ENCODE measurements around the gene RHOJ. TPM values are rescaled to one million over a fixed set of nuclear protein-coding genes. Genes with fewer than 3 reads are reported as not detected.
"Not testable (repeated sequence)": the region's sequence is repeated elsewhere in the genome, so short reads cannot be mapped to it uniquely, and the experiment has no call there.

The RHOJ gene
- total RNA-seq, 2 experiments from 2014 or later = not detected

DNA sequence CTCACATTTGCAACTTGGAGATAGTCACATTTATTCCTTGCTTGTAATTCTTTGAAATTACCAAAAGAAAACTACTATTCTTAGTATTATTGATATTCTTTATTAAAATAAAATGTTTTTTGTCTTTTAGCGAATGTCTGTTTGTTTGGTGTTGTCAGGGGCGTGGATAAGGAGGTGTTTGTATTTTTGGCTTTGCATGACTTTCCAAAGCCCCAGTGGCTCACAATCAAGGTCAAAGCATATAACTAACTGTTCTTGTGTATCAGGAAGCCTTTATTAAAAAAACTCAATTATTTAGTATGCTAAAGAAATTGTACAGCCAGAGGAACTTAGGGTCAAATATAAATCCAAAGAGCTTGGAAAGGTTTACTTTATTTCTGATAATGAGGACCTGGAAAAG, 96.6 kb downstream of the RHOJ start:
- Mint-ChIP-seq H3K27ac (no peak overlapping the region), H3K4me1 (peaks cover 12% of the 10 kb centered on the region), H3K27me3 (peaks cover 2% of the 10 kb centered on the region), H3K4me3 (no peak overlapping the region), H3K9me3 (no peaks in the 10 kb centered on the region), H3K36me3 (ENCODE audit: low read depth) (no peaks in the 10 kb centered on the region)
- POLR2A ChIA-PET = no interaction called here
- no peak for DNase-seq
- CTCF ChIA-PET = no interaction called here

- Mint-ChIP-seq H3K4me1 (peaks cover 12% of the 10 kb centered on the region), H3K36me3 (ENCODE audit: low read depth) (no peaks in the 10 kb centered on the region), H3K4me3 (no peak overlapping the region), H3K27me3 (peaks cover 2% of the 10 kb centered on the region), H3K27ac (no peak overlapping the region), H3K9me3 (no peaks in the 10 kb centered on the region)
- CTCF ChIA-PET = no interaction called here
- POLR2A ChIA-PET = no interaction called here
- DNase-seq = no peak
Observed at GRCh38 chr14:63301891-63302534, 97.8 kb downstream of the RHOJ start.

DNA sequence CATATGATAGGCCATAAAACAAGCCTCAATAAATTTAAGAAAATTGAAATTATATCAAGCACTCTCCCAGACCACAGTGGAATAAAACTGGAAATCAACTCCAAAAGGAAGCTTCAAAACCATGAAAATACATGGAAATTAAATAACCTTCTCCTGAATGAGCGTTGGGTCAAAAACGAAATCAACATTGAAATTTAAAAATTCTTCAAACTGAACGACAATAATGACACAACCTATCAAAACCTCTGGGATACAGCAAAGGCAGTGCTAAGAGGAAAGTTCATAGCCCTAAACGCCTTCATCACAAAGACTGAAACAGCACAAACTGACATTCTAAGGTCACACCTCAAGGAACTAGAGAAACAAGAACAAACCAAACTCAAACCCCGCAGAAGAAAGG, 100.2 kb downstream of the RHOJ start:
- H3K9me3 Mint-ChIP-seq; DNase-seq; POLR2A ChIA-PET; H3K4me1 Mint-ChIP-seq; H3K4me3 Mint-ChIP-seq; CTCF ChIA-PET; H3K27me3 Mint-ChIP-seq; H3K27ac Mint-ChIP-seq; H3K36me3 Mint-ChIP-seq (ENCODE audit: low read depth): not testable (repeated sequence)

DNA sequence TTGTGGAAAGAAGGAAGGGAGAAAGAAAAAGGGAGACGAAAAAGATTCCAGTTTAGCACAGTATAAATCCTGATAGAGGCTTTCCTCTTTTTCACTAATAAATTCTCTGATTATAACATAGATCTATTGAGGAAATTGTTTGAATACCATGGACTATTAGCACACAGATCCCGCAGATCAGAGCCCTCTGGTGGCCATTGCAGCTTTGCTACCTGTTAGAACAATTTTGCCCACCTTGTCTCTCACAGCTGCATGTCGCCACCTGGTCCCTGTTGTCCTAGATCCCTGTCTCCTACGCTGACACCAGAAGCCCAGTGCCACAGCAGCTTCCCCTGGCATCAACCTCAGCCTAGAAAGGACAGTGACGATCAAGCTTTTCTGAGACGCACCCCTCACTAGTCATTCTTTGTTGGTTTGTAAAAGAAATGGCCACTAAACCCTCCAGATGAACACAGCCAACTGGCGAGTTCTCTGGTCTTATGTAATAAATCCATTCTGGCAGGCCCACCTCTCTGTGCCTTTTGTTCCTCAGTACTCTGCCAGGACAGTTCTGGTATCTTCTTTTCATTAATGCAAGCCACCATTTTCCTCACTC, 104.6 kb downstream of the RHOJ start:
- Mint-ChIP-seq H3K9me3 (no peaks in the 10 kb centered on the region), H3K27me3 (peaks cover 8% of the 10 kb centered on the region), H3K27ac (no peak overlapping the region), H3K36me3 (ENCODE audit: low read depth) (no peaks in the 10 kb centered on the region), H3K4me3 (no peak overlapping the region), H3K4me1 (no peaks in the 10 kb centered on the region)
- CTCF ChIA-PET = no interaction called here
- DNase-seq = no peak
- POLR2A ChIA-PET = no interaction called here

- CTCF ChIA-PET = no interaction called here
Observed at GRCh38 chr14:63318835-63319234, 114.6 kb downstream of the RHOJ start, which contains the start of gene GPHB5. GPHB5 (minus strand) TSS chr14:63318935; CDS start chr14:63317849, 1,086 bp downstream.

DNA sequence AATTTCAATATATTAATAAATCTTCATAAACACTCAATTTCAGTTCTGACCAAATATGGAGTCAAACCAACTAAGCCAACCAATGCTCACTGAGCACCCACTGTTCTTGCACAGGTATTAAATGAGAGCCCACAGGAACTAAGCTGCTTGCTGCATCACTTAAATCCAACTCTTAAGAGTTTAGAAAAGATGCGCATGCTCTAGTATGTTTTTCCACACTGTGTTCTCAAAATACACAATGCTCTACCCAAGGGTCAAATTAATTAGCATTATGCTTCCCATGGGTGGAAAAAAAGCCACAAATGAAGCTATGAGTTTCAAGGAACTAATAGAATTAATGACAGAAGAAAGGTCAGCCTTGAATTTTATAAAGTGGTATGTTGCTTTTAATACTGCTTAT, 118.2 kb downstream of the RHOJ start:
- Mint-ChIP-seq H3K27ac (no peak overlapping the region), H3K9me3 (no peaks in the 10 kb centered on the region), H3K4me3 (no peak overlapping the region), H3K36me3 (ENCODE audit: low read depth) (no peaks in the 10 kb centered on the region), H3K27me3 (peaks cover 5% of the 10 kb centered on the region), H3K4me1 (no peaks in the 10 kb centered on the region)
- ChIA-PET CTCF (no interaction called here), POLR2A (no interaction called here)
- no peak for DNase-seq

More at GRCh38 chr14:63318835-63319234, 114.6 kb downstream of the RHOJ start, which contains the start of gene GPHB5:
- no peak for DNase-seq
- H3K9me3 Mint-ChIP-seq = no peaks in the 10 kb centered on the region
- no peaks in the 10 kb centered on the region for H3K36me3 Mint-ChIP-seq (ENCODE audit: low read depth)
- H3K27ac Mint-ChIP-seq = no peak within 1 kb of the TSS
- H3K27me3 Mint-ChIP-seq = peaks cover 5% of the 10 kb centered on the region
- POLR2A ChIA-PET = no interaction called here
- H3K4me3 Mint-ChIP-seq = no peak within 1 kb of the TSS
- H3K4me1 Mint-ChIP-seq = no peaks in the 10 kb centered on the region

DNA sequence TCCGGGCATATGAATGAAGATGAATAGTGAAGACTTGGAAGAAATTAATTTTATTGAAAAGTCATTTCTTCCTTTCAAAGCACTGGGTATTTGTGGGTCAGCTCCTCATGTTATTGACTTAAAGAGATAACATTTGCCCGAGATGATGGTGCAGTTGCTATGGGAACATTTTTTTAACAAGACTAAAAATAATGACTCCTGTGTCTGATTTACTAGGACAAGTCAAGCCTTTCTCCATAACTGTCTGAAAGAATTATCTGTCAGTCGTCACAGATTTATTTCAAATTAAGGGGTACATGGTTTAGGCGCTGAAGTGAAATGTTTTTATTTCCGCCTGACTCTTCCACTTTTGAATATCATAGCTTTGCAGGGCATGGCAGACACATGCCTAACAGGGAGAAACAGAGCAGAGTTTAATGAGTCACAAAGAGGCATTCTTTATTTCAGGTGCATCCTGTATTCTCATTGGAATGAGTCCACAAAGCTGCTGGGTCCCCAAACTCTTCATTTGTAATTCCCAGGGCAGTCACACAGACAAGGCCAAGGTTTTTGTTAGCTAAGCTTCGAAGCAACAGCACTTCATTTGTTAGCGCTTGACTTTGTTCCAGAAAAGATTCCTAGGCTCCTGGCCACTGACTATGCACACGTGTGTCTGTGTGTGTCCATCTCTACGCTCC, 118.8 kb downstream of the RHOJ start:
- Mint-ChIP-seq H3K4me3 (no peak overlapping the region), H3K9me3 (no peaks in the 10 kb centered on the region), H3K36me3 (ENCODE audit: low read depth) (no peaks in the 10 kb centered on the region), H3K27ac (no peak overlapping the region), H3K4me1 (no peaks in the 10 kb centered on the region), H3K27me3 (peaks cover 5% of the 10 kb centered on the region)
- DNase-seq = no peak
- CTCF ChIA-PET = interaction anchor here (0.6 kb wide), 1 partner anchor 27 kb away, joined by 3 read pairs; no protein-coding TSS in a partner anchor
- POLR2A ChIA-PET = no interaction called here

DNA sequence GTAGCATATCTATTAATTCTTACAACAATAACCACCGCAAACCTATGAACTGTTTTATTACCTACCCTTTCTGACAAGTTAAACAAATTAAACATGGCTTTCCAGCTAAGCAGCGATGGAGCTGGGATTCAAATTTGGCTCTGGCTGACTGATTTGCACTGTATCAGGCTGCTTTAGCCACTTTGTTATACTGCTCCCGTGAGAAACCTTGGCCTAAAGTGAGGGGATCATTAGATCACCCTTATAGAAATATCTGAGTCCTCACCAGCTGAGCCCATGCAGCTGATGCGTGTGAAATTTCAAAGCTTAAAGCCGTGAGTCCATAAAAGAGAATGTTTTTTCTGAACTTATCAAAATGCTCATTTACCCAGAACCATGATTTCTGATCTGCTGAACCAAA, 122.6 kb downstream of the RHOJ start:
- Mint-ChIP-seq H3K4me3 (no peak overlapping the region), H3K27ac (no peak overlapping the region), H3K36me3 (ENCODE audit: low read depth) (no peaks in the 10 kb centered on the region), H3K4me1 (no peaks in the 10 kb centered on the region), H3K9me3 (no peaks in the 10 kb centered on the region), H3K27me3 (no peaks in the 10 kb centered on the region)
- ChIA-PET POLR2A (no interaction called here), CTCF (interaction anchor here (1.4 kb wide), 1 partner anchor 50 kb away, joined by 3 read pairs; no protein-coding TSS in a partner anchor)
- DNase-seq = no peak

DNA sequence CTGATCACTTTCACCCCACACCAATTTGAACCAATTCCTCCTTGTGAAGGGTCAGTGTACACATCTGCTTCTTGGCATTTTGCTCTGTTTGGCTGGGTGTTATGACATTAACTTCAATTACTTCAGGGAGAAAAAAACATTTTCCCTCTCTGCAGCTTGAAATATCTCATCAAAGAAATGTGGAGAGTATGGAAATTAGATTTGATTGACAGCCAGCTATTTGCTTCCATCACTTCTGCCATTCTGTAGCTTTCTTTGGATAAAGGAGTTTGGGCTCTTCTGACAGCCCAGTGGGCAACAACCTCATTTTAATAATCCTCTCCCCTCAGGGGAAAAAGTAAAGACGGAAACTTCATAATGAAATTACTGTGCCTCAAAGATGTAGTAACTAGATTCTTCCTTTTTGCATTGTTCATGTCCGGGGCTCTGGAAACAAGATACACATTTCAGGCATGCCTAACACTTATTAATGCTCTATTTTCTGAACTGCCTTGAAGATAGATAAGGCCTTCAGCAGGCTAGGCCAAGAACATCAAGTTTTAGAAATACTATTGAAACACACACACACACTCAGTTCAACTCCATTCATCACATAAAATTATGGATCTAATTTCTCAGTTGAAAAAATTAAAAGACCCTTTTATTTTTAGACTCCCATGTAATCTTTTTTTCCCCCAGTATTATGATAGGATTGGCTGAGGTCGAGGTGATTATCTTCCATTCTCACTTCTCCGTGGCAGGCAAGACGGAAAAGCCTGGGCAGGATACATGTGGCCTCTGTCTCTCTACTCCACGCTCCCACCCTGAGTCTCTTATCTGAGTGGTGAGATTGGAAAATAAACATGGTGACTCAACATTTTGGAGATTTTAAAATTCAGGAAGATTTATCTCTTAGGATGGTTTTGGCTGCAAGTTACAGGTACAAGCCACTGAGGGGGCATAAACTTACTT, 124.8 kb downstream of the RHOJ start:
- H3K27me3 Mint-ChIP-seq = peaks cover 11% of the 10 kb centered on the region
- ChIA-PET CTCF (interaction anchor here (1.2 kb wide), 1 partner anchor 11 kb away, joined by 4 read pairs; no protein-coding TSS in a partner anchor), POLR2A (no interaction called here)
- no peak overlapping the region for H3K27ac Mint-ChIP-seq
- no peak for DNase-seq
- no peaks in the 10 kb centered on the region for H3K36me3 Mint-ChIP-seq (ENCODE audit: low read depth)
- H3K4me3 Mint-ChIP-seq = no peak overlapping the region
- no peaks in the 10 kb centered on the region for H3K9me3 Mint-ChIP-seq
- no peaks in the 10 kb centered on the region for H3K4me1 Mint-ChIP-seq

GRCh38 chr14:63342371-63342770, 138.1 kb downstream of the RHOJ start:
- Mint-ChIP-seq H3K4me1 (no peaks in the 10 kb centered on the region), H3K4me3 (no peak overlapping the region), H3K36me3 (ENCODE audit: low read depth) (no peaks in the 10 kb centered on the region), H3K9me3 (no peaks in the 10 kb centered on the region), H3K27ac (no peak overlapping the region), H3K27me3 (peaks cover 33% of the 10 kb centered on the region)
- no peak for DNase-seq
- CTCF ChIA-PET = no interaction called here
- POLR2A ChIA-PET = no interaction called here

All from activated CD4-positive, alpha-beta T cell treated with anti-CD3 and anti-CD28 coated beads, Interleukin-2, amount 10 ng/mL, durations not matched to agents 7 days and 5 days (primary cell).